GM19438 (cell line): ENCODE data around the gene CHAT.
A peak's percentile ranks its signal among the peaks of the same experiment; 100 is the strongest.

Experiments used
- ATAC-seq: cut with Tn5 transposase; IDR thresholded peaks from one replicate; pipeline ENCODE4 v1.9.1; 2021; ENCODE audit warnings: low read depth; ENCODE audit not compliant: unreplicated experiment

Gene CHAT

GRCh38 chr10:49596836-49597235 lies 17.0 kb upstream of the CHAT start:
- no peak for ATAC-seq

GRCh38 chr10:49597426-49598163 lies 16.2 kb upstream of the CHAT start:
- ATAC-seq: no peak

DNA sequence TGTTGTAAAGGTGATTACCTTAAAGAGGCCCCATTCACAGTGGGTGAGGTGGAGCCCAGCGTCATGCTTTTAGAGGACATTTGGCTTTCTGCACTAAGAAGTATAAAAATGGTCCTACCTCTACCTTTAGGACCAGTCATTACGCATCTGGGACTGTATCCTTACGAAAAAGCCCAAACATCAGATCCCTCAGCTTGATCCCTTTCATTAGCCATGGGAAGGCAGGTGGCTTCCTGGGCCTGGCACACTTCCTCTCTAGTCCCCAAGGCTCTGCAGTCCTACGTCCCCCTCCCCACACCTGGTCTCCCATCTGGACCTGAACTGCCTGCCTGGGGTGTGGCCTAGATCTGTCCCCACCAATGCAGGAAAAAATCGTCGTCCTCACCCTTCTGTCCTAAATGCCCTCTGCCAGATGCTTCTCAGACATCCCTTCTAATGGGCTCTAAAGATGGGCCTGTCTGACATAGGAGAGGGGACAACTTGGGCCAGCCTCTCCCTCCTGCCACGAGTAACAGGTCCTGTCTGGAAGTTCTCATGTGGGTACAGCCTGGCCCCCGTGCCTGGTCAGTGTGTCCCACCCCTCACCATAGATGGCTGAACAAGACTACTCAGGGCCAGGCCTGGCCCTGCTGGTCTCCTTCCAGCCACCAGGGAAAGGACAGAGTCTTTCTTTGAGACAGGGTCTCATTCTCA lies 15.5 kb upstream of the CHAT start:
- no peak for ATAC-seq

DNA sequence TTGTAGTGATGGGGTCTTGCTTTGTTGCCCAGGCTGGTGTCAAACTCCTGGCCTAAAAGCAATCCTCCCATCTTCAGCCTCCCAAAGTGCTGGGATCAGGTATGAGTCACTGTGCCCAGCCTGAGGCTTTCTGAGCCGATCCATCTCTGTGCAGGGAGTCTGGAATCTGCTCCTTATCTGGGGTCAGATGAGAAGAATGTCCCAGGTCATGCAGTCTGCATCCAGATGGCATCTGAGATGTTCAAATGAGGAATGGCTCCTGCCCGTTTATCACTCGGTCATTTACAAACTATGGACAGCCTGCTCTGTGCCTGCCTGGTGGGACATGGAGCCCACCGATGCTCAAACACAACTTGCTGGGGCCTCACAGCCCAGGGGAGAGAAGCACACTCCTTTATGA lies 14.9 kb upstream of the CHAT start:
- ATAC-seq: no peak

- no peak for ATAC-seq
Measured at GRCh38 chr10:49599546-49599945, 14.3 kb upstream of the CHAT start.

DNA sequence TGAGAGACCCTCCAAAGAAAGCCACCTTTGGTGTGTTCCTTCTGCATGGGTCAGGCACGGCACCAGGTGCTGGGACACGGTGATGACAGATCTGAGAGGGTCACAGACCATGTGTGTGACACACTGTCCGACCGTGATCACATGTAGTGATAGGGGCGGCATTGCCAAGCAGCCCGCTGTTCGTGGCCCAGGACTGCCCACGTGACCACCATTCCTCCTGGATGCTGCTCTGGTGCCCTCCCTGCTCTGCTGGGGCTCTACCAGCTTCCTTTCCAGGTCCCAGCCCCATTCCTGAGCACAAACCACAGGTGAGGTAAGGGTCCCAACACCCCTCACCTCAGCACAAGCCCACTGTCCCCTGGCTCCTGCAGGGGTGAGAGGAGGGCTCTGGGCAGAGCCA lies 13.8 kb upstream of the CHAT start:
- ATAC-seq: no peak

DNA sequence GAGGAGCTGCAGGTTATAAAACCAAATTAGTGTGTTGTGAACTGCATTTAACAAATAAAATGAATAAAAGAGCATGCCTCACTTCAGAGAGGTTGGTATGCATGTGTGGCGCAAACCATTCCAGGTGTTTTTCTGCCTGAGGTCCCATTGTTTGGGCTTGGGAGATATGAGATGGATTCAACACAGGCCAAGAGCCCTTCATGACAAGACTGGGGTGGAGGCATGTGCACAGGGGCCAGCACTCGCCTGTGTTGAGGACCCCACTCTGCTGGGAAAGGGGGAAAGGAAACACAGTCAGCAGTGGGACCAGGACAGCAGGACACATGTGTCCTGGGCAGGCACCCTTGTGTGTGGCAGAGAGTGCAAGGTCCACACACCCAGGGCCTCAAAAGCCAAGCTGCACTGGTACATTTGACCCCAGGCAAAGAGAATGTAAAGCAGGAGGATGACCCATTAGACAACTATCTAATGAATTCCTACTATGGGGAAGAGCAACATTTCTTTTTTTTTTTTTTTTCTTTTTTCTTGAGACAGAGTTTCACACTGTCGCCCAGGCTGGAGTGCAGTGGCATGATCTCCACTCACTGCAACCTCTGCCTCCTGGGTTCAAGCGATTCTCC lies 12.9 kb upstream of the CHAT start:
- no peak for ATAC-seq

GRCh38 chr10:49601857-49602256 lies 12.0 kb upstream of the CHAT start:
- no peak for ATAC-seq

- no peak for ATAC-seq
Measured at GRCh38 chr10:49602380-49603023, 11.3 kb upstream of the CHAT start.

- no peak for ATAC-seq
Measured at GRCh38 chr10:49605216-49605938, 8.5 kb upstream of the CHAT start.

DNA sequence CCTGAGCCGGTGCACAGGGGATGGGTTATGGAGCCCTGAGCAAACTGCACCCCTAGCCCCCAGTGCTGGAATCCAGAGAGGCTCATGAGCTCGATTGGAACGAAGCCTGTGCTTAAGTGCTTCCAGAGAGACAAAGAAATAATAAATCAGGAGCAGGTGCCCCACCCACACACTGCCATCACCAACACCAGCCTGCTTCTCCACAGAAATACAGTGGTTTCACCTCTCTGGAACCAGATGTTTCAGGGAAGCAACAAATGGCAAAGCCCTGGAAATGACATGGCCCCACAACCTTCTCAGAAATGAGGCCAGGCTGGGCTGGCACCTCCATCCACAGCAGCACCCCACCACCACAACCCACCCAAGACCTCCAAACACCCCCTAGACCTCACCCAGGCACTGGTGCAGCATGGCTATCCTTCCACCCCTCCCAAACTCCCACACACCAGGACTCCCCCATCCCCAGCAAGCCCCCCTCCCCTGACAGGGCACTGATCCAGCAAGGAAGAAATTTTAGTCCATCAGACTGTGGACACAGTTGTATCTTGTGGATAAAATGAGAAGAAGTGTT lies 7.8 kb upstream of the CHAT start:
- no peak for ATAC-seq

- peak; percentile 79 for ATAC-seq
Measured at GRCh38 chr10:49606981-49607535, 6.8 kb upstream of the CHAT start.

DNA sequence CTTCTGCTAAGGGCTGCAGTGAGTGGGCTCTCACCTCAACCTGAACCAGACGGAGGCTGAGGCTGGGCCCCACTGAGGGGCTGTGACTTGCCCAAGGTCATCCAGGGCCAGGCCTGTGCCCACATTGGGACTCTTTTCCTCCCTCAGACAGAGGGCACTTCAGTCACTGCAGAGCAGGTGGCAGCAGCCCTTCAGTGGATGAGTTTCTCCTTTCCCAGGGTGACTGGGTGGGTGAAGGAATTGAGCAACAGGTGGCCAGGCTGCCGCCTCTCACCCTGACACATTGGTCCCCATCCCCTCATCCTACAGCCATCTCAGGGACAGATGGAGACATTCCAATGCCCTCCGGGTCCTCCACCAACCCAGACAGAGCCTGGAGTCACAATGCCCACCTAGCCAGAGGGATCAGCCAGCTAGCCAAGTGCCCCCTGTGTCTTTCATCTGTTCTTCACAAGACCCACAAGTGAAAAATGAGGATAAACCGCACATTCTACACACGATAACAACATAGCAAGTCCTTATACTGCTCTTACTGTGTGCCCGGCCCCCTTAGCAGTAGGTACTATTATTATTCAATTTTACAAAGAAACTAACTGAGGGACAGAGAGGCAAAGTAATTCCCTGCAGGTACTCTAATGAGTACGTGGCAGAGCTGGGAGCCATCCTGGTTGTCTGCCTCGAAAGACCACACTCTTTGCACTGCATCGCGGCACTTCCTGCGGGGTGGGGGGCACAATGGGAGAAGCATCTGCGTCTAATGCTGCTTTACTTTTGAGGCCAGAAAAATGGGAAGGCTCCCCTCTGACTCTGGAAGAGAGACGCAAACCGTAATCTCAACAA lies 5.5 kb upstream of the CHAT start:
- ATAC-seq: no peak

- no peak for ATAC-seq
Measured at GRCh38 chr10:49609006-49609282, 4.9 kb upstream of the CHAT start.

GRCh38 chr10:49609283-49610113 lies 4.3 kb upstream of the CHAT start:
- ATAC-seq: no peak

DNA sequence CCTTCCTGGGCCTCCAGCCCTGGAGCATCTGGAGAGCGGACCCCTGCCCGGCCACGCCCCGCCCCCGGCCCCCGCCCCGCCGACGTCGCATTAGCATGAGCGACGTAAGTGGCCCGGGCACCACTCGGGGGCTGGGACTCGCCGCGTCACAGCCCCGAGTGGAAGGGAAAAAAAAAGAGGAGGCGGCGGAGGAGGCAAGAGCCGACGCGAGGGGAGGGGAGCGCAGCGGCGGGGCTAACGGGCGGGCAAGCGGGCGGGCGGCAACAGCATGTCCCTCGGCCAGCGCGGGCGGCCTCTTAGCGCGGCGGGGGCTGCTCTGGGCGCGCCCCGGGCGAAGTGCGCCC lies 3.8 kb upstream of the CHAT start, which contains the start of gene SLC18A3:
Gene SLC18A3 (plus strand): TSS at position 197 of the 344 bp plus-strand sequence. CDS start 431 bp downstream, outside the sequence.
- ATAC-seq: no peak

- ATAC-seq: no peak
Measured at GRCh38 chr10:49610458-49611165, 3.2 kb upstream of the CHAT start.
